SJCRH30 (cell line): ENCODE measurements around the gene LDB3. TPM values are rescaled to one million over a fixed set of nuclear protein-coding genes. Genes with fewer than 3 reads are reported as not detected.

ENCODE experiments used
- DNase-seq, 2 experiments: peaks; one replicate each; pipeline ENCODE4 v3.0.0-alpha.2; 2015 to 2020
- H3K27ac ChIP-seq: fragments of 250-450 bp; sonication (Bioruptor Pico); 2 replicates; pipeline ENCODE4 v1.5.1; 2020; ENCODE audit warnings: mild to moderate bottlenecking, moderate library complexity
- H3K27me3 ChIP-seq: fragments of 250-450 bp; sonication (Bioruptor Pico); 2 replicates; pipeline ENCODE4 v1.5.1; 2020; ENCODE audit warnings: mild to moderate bottlenecking, moderate library complexity
- H3K36me3 ChIP-seq: fragments of 250-450 bp; sonication (Bioruptor Pico); 2 replicates; pipeline ENCODE4 v1.5.1; 2020; ENCODE audit warnings: mild to moderate bottlenecking, moderate library complexity
- H3K4me1 ChIP-seq: fragments of 250-450 bp; sonication (Bioruptor Pico); 2 replicates; pipeline ENCODE4 v1.5.1; 2020; ENCODE audit warnings: mild to moderate bottlenecking, moderate library complexity
- H3K4me3 ChIP-seq: fragments of 250-450 bp; sonication (Bioruptor Pico); 2 replicates; pipeline ENCODE4 v1.5.1; 2020; ENCODE audit warnings: mild to moderate bottlenecking, moderate library complexity
- H3K9me3 ChIP-seq: fragments of 250-450 bp; sonication (Bioruptor Pico); replicated peaks from 2 replicates; pipeline ENCODE4 v1.5.1; 2020; ENCODE audit warnings: mild to moderate bottlenecking, moderate library complexity
- total RNA-seq: library from RNA; depleted of rRNA; stranded (reverse); fragments of >200 nt; shearing (Covaris generic); gene quantifications from 2 replicates; pipeline ENCODE4 v1.2.3, GENCODE V29; 2014

Gene LDB3
- total RNA-seq, 1 experiment from 2014 or later = 0.59 TPM

GRCh38 chr10:86646933-86647332, 21.4 kb upstream of the LDB3 start:
- no peak for DNase-seq
- H3K4me1 ChIP-seq = peaks cover 45% of the 10 kb centered on the region
- H3K9me3 ChIP-seq = no peaks in the 10 kb centered on the region
- no peak overlapping the region for H3K27ac ChIP-seq
- no peaks in the 10 kb centered on the region for H3K36me3 ChIP-seq
- H3K27me3 ChIP-seq = no peaks in the 10 kb centered on the region
- H3K4me3 ChIP-seq = no peak overlapping the region

GRCh38 chr10:86647773-86648703, 20.3 kb upstream of the LDB3 start:
- peak overlapping the region; percentile 59 for H3K27ac ChIP-seq
- H3K36me3 ChIP-seq = no peaks in the 10 kb centered on the region
- H3K27me3 ChIP-seq = no peaks in the 10 kb centered on the region
- H3K9me3 ChIP-seq = no peaks in the 10 kb centered on the region
- H3K4me1 ChIP-seq = peaks cover 54% of the 10 kb centered on the region
- H3K4me3 ChIP-seq = peak overlapping the region; percentile 29
- DNase-seq = peak; percentile 59 to 64

GRCh38 chr10:86648704-86649427, 19.4 kb upstream of the LDB3 start:
- DNase-seq = peak; percentile 87 to 88
- Histone ChIP-seq H3K36me3 (no peaks in the 10 kb centered on the region), H3K4me1 (peaks cover 56% of the 10 kb centered on the region), H3K9me3 (no peaks in the 10 kb centered on the region), H3K4me3 (peak overlapping the region; percentile 29), H3K27me3 (no peaks in the 10 kb centered on the region), H3K27ac (peak overlapping the region; percentile 59)

GRCh38 chr10:86649471-86650150, 18.7 kb upstream of the LDB3 start:
- Histone ChIP-seq H3K4me1 (peaks cover 56% of the 10 kb centered on the region), H3K4me3 (no peak overlapping the region), H3K27ac (peak overlapping the region; percentile 59), H3K9me3 (no peaks in the 10 kb centered on the region), H3K27me3 (no peaks in the 10 kb centered on the region), H3K36me3 (no peaks in the 10 kb centered on the region)
- DNase-seq = peak; percentile 48 to 54

GRCh38 chr10:86650151-86650550, 18.2 kb upstream of the LDB3 start:
- Histone ChIP-seq H3K27me3 (no peaks in the 10 kb centered on the region), H3K36me3 (no peaks in the 10 kb centered on the region), H3K4me3 (no peak overlapping the region), H3K4me1 (peaks cover 56% of the 10 kb centered on the region), H3K27ac (peak overlapping the region; percentile 59), H3K9me3 (no peaks in the 10 kb centered on the region)
- DNase-seq = no peak

GRCh38 chr10:86651021-86651471, 17.3 kb upstream of the LDB3 start:
- Histone ChIP-seq H3K27me3 (no peaks in the 10 kb centered on the region), H3K27ac (no peak overlapping the region), H3K36me3 (no peaks in the 10 kb centered on the region), H3K9me3 (no peaks in the 10 kb centered on the region), H3K4me3 (no peak overlapping the region), H3K4me1 (peaks cover 56% of the 10 kb centered on the region)
- peak in 1 of 2 experiments; percentile 15 for DNase-seq

- no peak for DNase-seq
Measured at GRCh38 chr10:86651631-86652331, 16.5 kb upstream of the LDB3 start.

DNA sequence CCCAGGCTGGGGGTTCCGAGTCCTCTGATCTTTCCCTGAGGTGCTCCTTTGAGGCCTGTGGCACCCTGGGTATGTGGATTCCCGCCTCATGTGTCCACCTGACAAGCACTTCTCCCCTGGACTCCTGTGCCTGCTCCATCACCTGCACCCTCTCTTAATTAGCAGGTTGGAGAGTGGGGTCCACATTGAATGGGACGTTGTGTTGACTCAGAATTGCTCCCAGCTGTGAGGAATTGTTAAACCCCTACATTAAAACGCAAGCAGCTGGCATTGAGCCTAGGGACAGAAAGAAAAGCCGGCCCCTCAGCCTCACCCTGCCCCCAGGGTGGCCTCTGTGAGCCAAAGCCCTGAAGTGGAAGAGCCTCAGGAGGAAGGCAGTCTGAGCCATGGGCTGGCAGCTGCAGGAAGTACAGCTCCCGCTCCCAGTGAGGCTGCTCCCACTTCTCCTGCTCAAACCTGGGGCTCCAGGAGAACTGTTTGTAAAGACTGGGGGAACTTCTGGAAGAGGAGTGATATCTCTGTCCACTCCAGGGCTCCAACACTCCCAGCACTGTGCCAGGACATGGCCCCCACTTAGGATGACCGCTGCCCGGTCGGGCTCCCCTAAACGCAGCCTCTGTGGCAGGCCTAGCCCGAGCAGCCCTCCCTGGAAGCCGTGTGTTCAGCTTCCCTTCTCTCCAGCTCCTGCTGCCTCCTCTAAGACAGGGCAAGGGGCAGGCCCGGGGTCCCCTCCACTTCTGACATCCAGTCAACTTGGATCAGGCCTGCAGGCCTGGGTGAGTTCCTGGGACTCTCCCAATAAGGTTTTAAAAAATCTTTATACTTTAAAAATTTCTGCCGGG, 15.7 kb upstream of the LDB3 start:
- Histone ChIP-seq H3K4me1 (peaks cover 53% of the 10 kb centered on the region), H3K4me3 (no peak overlapping the region), H3K36me3 (no peaks in the 10 kb centered on the region), H3K27ac (peak overlapping the region; percentile 77), H3K9me3 (no peaks in the 10 kb centered on the region), H3K27me3 (no peaks in the 10 kb centered on the region)
- peak; percentile 85 to 89 for DNase-seq

More at GRCh38 chr10:86651631-86652331, 16.5 kb upstream of the LDB3 start:
- Histone ChIP-seq H3K4me3 (no peak overlapping the region), H3K27me3 (no peaks in the 10 kb centered on the region), H3K36me3 (no peaks in the 10 kb centered on the region), H3K27ac (peak overlapping the region; percentile 77; the same call in 1 of the 2 replicates), H3K4me1 (peaks cover 56% of the 10 kb centered on the region), H3K9me3 (no peaks in the 10 kb centered on the region)

DNA sequence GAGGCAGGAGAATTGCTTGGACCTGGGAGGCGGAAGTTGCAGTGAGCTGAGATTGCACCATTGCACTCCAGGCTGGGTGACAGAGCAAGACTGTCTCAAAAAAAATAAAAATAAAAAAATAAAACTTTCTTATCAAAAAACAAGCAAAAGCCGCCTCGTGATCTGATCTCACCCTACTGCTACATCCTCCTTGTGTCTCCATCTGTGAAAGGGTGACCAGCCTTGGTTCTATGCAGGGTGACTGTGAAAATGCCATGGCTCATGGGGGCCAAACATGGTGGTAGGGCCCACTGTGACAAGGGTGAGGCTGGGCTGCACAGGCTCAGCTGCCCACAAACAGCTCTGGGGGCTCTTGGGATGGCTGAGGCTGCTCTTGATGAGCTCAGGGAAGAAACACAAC, 14.9 kb upstream of the LDB3 start:
- no peak overlapping the region for H3K4me3 ChIP-seq
- H3K36me3 ChIP-seq = no peaks in the 10 kb centered on the region
- H3K27me3 ChIP-seq = no peaks in the 10 kb centered on the region
- H3K9me3 ChIP-seq = no peaks in the 10 kb centered on the region
- no peak overlapping the region; the same call in 1 of the 2 replicates for H3K27ac ChIP-seq
- peaks cover 46% of the 10 kb centered on the region for H3K4me1 ChIP-seq
- DNase-seq = no peak

DNA sequence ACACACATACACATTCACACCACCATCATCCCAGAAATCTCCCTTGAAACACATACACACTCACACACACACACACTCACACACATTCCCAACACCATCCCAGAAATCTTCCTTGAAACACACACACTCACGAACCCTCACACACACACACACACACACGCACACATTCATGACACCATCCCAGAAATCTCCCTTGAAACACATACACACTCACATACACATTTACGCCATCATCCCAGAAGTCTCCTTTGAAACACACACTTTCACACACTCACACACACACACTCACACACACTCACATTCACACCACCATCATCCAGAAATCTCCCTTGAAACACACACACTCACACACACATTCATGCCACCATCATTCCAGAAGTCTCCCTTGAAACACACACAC, 14.3 kb upstream of the LDB3 start:
- no peaks in the 10 kb centered on the region for H3K36me3 ChIP-seq
- H3K27me3 ChIP-seq = no peaks in the 10 kb centered on the region
- DNase-seq = no peak
- H3K9me3 ChIP-seq = no peaks in the 10 kb centered on the region
- H3K4me1 ChIP-seq = peaks cover 40% of the 10 kb centered on the region
- H3K4me3 ChIP-seq = no peak overlapping the region
- H3K27ac ChIP-seq = no peak overlapping the region

- no peak within 1 kb of the TSS for H3K4me3 ChIP-seq
- DNase-seq = no peak
- H3K27ac ChIP-seq = no peak within 1 kb of the TSS
- no peaks in the 10 kb centered on the region for H3K9me3 ChIP-seq
- H3K4me1 ChIP-seq = peaks cover 34% of the 10 kb centered on the region
- no peaks in the 10 kb centered on the region for H3K36me3 ChIP-seq
- no peaks in the 10 kb centered on the region for H3K27me3 ChIP-seq
Measured at GRCh38 chr10:86654411-86655172, 13.7 kb upstream of the LDB3 start, which contains the start of gene OPN4. OPN4 (plus strand) TSS chr10:86654547; CDS start chr10:86654784, 237 bp downstream.

- H3K4me1 ChIP-seq = peaks cover 29% of the 10 kb centered on the region
- H3K27ac ChIP-seq = no peak overlapping the region
- DNase-seq = no peak
- no peaks in the 10 kb centered on the region for H3K9me3 ChIP-seq
- no peak overlapping the region for H3K4me3 ChIP-seq
- H3K27me3 ChIP-seq = no peaks in the 10 kb centered on the region
- H3K36me3 ChIP-seq = no peaks in the 10 kb centered on the region
Measured at GRCh38 chr10:86655173-86655540, 13.2 kb upstream of the LDB3 start.

DNA sequence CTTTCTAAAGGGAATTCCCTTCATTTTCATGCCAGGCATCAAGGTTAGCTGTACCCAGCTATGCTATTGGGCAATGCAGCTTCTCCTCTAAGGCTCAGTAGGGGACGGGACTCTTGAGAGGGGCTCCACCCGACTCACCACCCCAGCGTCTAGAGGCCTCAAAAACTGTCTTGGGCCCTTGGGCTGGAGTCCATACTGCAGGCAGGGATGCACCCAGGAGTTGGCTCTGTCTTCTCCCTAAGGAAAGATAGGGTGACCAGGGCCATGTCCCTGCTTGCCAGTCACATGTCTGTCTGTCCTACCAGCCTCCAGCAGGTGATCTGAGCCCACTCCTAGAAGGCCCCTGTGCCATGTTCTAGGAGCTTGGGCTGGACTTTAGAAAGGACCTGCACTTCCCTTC, 12.7 kb upstream of the LDB3 start:
- Histone ChIP-seq H3K27ac (no peak overlapping the region), H3K9me3 (no peaks in the 10 kb centered on the region), H3K4me3 (no peak overlapping the region), H3K27me3 (no peaks in the 10 kb centered on the region), H3K36me3 (no peaks in the 10 kb centered on the region), H3K4me1 (peaks cover 24% of the 10 kb centered on the region)
- no peak for DNase-seq
